Osteoblast (primary cell): Measurements from ENCODE around the gene DCLK1. TPM values are rescaled to one million over a fixed set of nuclear protein-coding genes. Genes with fewer than 3 reads are reported as not detected.

Experiments used
- DNase-seq: peaks from one replicate; pipeline ENCODE4 v3.0.0; 2011; ENCODE audit warnings: low spot score, mixed read lengths; ENCODE audit not compliant: insufficient read length; ENCODE audit errors: missing footprints
- H2AFZ ChIP-seq: 2 replicates; pipeline ENCODE4 v1.6.0; 2011; ENCODE audit warnings: mild to moderate bottlenecking, low read length
- H3K27ac ChIP-seq: 2 replicates; pipeline ENCODE4 v1.5.1; 2011; ENCODE audit warnings: mild to moderate bottlenecking, low read depth, low read length, moderate library complexity
- H3K27me3 ChIP-seq: 2 replicates; pipeline ENCODE4 v1.6.0; 2012; ENCODE audit warnings: mild to moderate bottlenecking, control low read depth, inconsistent platforms, low read length, moderate library complexity; ENCODE audit not compliant: insufficient read depth
- H3K36me3 ChIP-seq: 2 replicates; pipeline ENCODE4 v1.5.1; 2011; ENCODE audit warnings: mild to moderate bottlenecking, low read length, control low read depth, moderate library complexity; ENCODE audit not compliant: insufficient read depth
- H3K4me1 ChIP-seq: 2 replicates; pipeline ENCODE4 v1.5.1; 2011; ENCODE audit warnings: mild to moderate bottlenecking, low read length, control low read depth, moderate library complexity; ENCODE audit not compliant: insufficient read depth
- H3K4me2 ChIP-seq: 2 replicates; pipeline ENCODE4 v1.6.0; 2011; ENCODE audit warnings: mild to moderate bottlenecking, low read length; ENCODE audit not compliant: insufficient read depth
- H3K4me3 ChIP-seq: fragments of 200-600 bp; sonication (generic); 3 replicates; pipeline ENCODE4 v1.5.1; 2012; ENCODE audit warnings: mild to moderate bottlenecking, low read length, inconsistent platforms; ENCODE audit not compliant: insufficient read depth
- H3K79me2 ChIP-seq: 2 replicates; pipeline ENCODE4 v1.6.0; 2012; ENCODE audit warnings: mild to moderate bottlenecking, low read length, control low read depth, inconsistent platforms; ENCODE audit not compliant: insufficient read depth
- H3K9me3 ChIP-seq: 2 replicates; pipeline ENCODE4 v1.5.1; 2011; ENCODE audit warnings: low read depth, low read length, control low read depth
- H4K20me1 ChIP-seq: 2 replicates; pipeline ENCODE4 v1.6.0; 2012; ENCODE audit warnings: mild to moderate bottlenecking, low read length, control low read depth; ENCODE audit not compliant: insufficient read depth
- CTCF ChIP-seq: IDR thresholded peaks from 2 replicates; pipeline ENCODE4 v1.5.1; 2011; ENCODE audit warnings: mild to moderate bottlenecking, low read depth, low read length, moderate library complexity; ENCODE audit errors: extremely low read depth
- total RNA-seq: library from RNA; depleted of rRNA; stranded (reverse); fragments of >200 nt; gene quantifications from 2 replicates; pipeline ENCODE4 v1.2.3, GENCODE V29; 2012

The DCLK1 gene
- total RNA-seq, 1 donor: 132 TPM

GRCh38 chr13:36115306-36115705 lies 15.9 kb downstream of the DCLK1 start:
- Histone ChIP-seq H3K9me3 (no peaks in the 10 kb centered on the region), H4K20me1 (no peaks in the 10 kb centered on the region), H3K27ac (no peak overlapping the region), H3K36me3 (no peaks in the 10 kb centered on the region), H3K4me3 (no peak overlapping the region), H3K4me1 (no peaks in the 10 kb centered on the region), H3K4me2 (no peak overlapping the region), H3K79me2 (no peaks in the 10 kb centered on the region), H2AFZ (no peak overlapping the region), H3K27me3 (no peaks in the 10 kb centered on the region)
- no peak for TF ChIP-seq CTCF
- no peak for DNase-seq

- Histone ChIP-seq H3K4me2 (no peak overlapping the region), H3K36me3 (no peaks in the 10 kb centered on the region), H4K20me1 (no peaks in the 10 kb centered on the region), H3K27me3 (peaks cover 1% of the 10 kb centered on the region), H3K4me3 (no peak overlapping the region), H2AFZ (no peak overlapping the region), H3K9me3 (no peaks in the 10 kb centered on the region), H3K4me1 (no peaks in the 10 kb centered on the region), H3K27ac (no peak overlapping the region), H3K79me2 (no peaks in the 10 kb centered on the region)
- no peak for DNase-seq
- TF ChIP-seq CTCF: no peak
Observed at GRCh38 chr13:36114233-36114632, 16.9 kb downstream of the DCLK1 start.

- H2AFZ ChIP-seq: no peak overlapping the region
- DNase-seq: no peak
- peaks cover 5% of the 10 kb centered on the region for H3K27me3 ChIP-seq
- H3K4me1 ChIP-seq: no peaks in the 10 kb centered on the region
- H3K27ac ChIP-seq: no peak overlapping the region
- H3K4me3 ChIP-seq: no peak overlapping the region
- no peaks in the 10 kb centered on the region for H3K36me3 ChIP-seq
- H3K9me3 ChIP-seq: no peaks in the 10 kb centered on the region
- TF ChIP-seq CTCF: no peak
- H3K79me2 ChIP-seq: no peaks in the 10 kb centered on the region
- H4K20me1 ChIP-seq: no peaks in the 10 kb centered on the region
- no peak overlapping the region for H3K4me2 ChIP-seq
Observed at GRCh38 chr13:36108954-36109353, 22.2 kb downstream of the DCLK1 start.

GRCh38 chr13:36108342-36108741 lies 22.8 kb downstream of the DCLK1 start:
- no peak for DNase-seq
- no peaks in the 10 kb centered on the region for H3K36me3 ChIP-seq
- no peaks in the 10 kb centered on the region for H3K79me2 ChIP-seq
- peaks cover 5% of the 10 kb centered on the region for H3K27me3 ChIP-seq
- no peaks in the 10 kb centered on the region for H3K9me3 ChIP-seq
- no peak overlapping the region for H3K27ac ChIP-seq
- no peak overlapping the region for H2AFZ ChIP-seq
- H3K4me1 ChIP-seq: no peaks in the 10 kb centered on the region
- no peak overlapping the region for H3K4me2 ChIP-seq
- H3K4me3 ChIP-seq: no peak overlapping the region
- TF ChIP-seq CTCF: no peak
- H4K20me1 ChIP-seq: no peaks in the 10 kb centered on the region
